HepG2 (cell line): ENCODE measurements around the gene RNFT2. TPM values are rescaled to one million over a fixed set of nuclear protein-coding genes. Genes with fewer than 3 reads are reported as not detected.

ENCODE experiments used
- ATAC-seq: fragments of 200-7000 bp; cut with Tn5 transposase; 3 replicates; pipeline ENCODE4 v1.9.1; 2020; ENCODE audit warnings: mild to moderate bottlenecking, moderate library complexity
- BruUV-seq: library from RNA; stranded (reverse); fragments of 400-500 nt; replicated peaks from 2 replicates; lab custom pipeline; 2021; lab: Mats Ljungman, UMichigan
- CTCF ChIA-PET: fragments of 300-600 bp; formaldehyde crosslinking; extraction: SDS; loops from one replicate; lab custom pipeline; 2021; ENCODE audit warnings: low total read pairs, inconsistent platforms, low intra/inter-chr PET ratio; lab: Yijun Ruan, JAX
- POLR2A ChIA-PET: fragments of 350-600 bp; sonication (Branson Sonifier 250); formaldehyde crosslinking; loops from one replicate; lab custom pipeline; 2020; ENCODE audit warnings: antibody characterized with exemption, inconsistent platforms; lab: Yijun Ruan, JAX
- DNase-seq: peaks from one replicate; pipeline ENCODE4 v3.0.0-alpha.2; 2015; ENCODE audit warnings: low spot score
- FAIRE-seq: peaks from 3 replicates; lab custom pipeline; 2011; peaks lifted over from hg19 to GRCh38; lab: Jason Lieb, UNC
- H2AFZ ChIP-seq: one replicate; pipeline ENCODE4 v1.6.1; 2011; ENCODE audit warnings: low read length, inconsistent platforms
- H3K27ac ChIP-seq: fragments of 300-600 bp; 3 replicates; pipeline ENCODE4 v1.8.0; 2011; ENCODE audit warnings: mixed run types, mild to moderate bottlenecking, mixed read lengths, low read length, inconsistent platforms; ENCODE audit not compliant: insufficient read depth; ENCODE audit errors: extremely low read length
- H3K27me3 ChIP-seq, 2 experiments: fragments of 200-600 bp in 1 of 2; 2 replicates in 1 of 2; 3 replicates in 1 of 2; pipeline versions ENCODE4 v1.6.0 to v1.8.0; 2011; ENCODE audit warnings: low read length in 2 of 2, mild to moderate bottlenecking in 2 of 2, moderate library complexity in 2 of 2, inconsistent platforms in 1 of 2; ENCODE audit not compliant: insufficient read depth in 2 of 2, control insufficient read depth in 1 of 2
- H3K36me3 ChIP-seq, 2 experiments: fragments of 200-600 bp in 1 of 2; replicated peaks in 1 of 2; 2 replicates in 1 of 2; 3 replicates in 1 of 2; pipeline versions ENCODE4 v1.5.1 to v1.8.0; 2011; ENCODE audit warnings: low read length in 2 of 2, inconsistent platforms in 1 of 2; ENCODE audit not compliant: insufficient read depth in 2 of 2, control insufficient read depth in 1 of 2
- H3K4me1 ChIP-seq: 2 replicates; pipeline ENCODE4 v1.5.1; 2012; ENCODE audit warnings: low read length, inconsistent platforms; ENCODE audit not compliant: insufficient read depth
- H3K4me2 ChIP-seq: 2 replicates; pipeline ENCODE4 v1.6.0; 2011; ENCODE audit warnings: low read depth, low read length, inconsistent platforms
- H3K4me3 ChIP-seq, 3 experiments: fragments of 200-600 bp in 1 of 3; sonication (generic), shearing (Covaris generic) in 1 of 3; replicated peaks in 1 of 3; 2 replicates each; pipeline ENCODE4 v1.5.1; 2011 to 2016; ENCODE audit warnings: low read length in 3 of 3, inconsistent platforms in 2 of 3, low read depth in 2 of 3, mild to moderate bottlenecking in 2 of 3, control low read depth in 1 of 3, mixed read lengths in 1 of 3; ENCODE audit not compliant: insufficient read depth in 1 of 3
- H3K79me2 ChIP-seq: one replicate; pipeline ENCODE4 v1.6.1; 2011; ENCODE audit warnings: low read length, inconsistent platforms; ENCODE audit not compliant: insufficient read depth
- H3K9ac ChIP-seq: 2 replicates; pipeline ENCODE4 v1.6.0; 2011; ENCODE audit warnings: mild to moderate bottlenecking, low read depth, low read length, inconsistent platforms; ENCODE audit not compliant: insufficient read depth
- H3K9me3 ChIP-seq: 2 replicates; pipeline ENCODE4 v1.5.1; 2012; ENCODE audit warnings: mild to moderate bottlenecking, low read length
- H4K20me1 ChIP-seq: 2 replicates; pipeline ENCODE4 v1.6.0; 2011; ENCODE audit warnings: inconsistent platforms, mild to moderate bottlenecking, low read length, moderate library complexity; ENCODE audit not compliant: insufficient read depth
- ATAD3A ChIP-seq: sonication (generic); formaldehyde crosslinking; IDR thresholded peaks from 2 replicates; pipeline ENCODE4 v1.4.0; 2020; ENCODE audit warnings: missing genetic modification reagents
- IRF2 ChIP-seq: IDR thresholded peaks from 2 replicates; pipeline ENCODE4 v1.6.1; 2018; ENCODE audit warnings: missing genetic modification reagents, missing compliant biosample characterization
- ZC3H4 ChIP-seq: sonication (generic); formaldehyde crosslinking; IDR thresholded peaks from 2 replicates; pipeline ENCODE4 v1.4.0; 2020; ENCODE audit warnings: missing genetic modification reagents, borderline replicate concordance
- ZNF121 ChIP-seq: sonication (generic); formaldehyde crosslinking; IDR thresholded peaks from 2 replicates; pipeline ENCODE4 v1.5.0; 2020; ENCODE audit warnings: mild to moderate bottlenecking, missing genetic modification reagents
- ZNF329 ChIP-seq: sonication (generic); formaldehyde crosslinking; IDR thresholded peaks from 2 replicates; pipeline ENCODE4 v1.9.0; 2021; ENCODE audit warnings: low read depth, mild to moderate bottlenecking, missing genetic modification reagents
- ZNF331 ChIP-seq: sonication (generic); formaldehyde crosslinking; IDR thresholded peaks from 2 replicates; pipeline ENCODE4 v1.4.0; 2020; ENCODE audit warnings: missing genetic modification reagents
- WGBS: methylation state at CpG from one replicate; pipeline ENCODE4 v1.1.6; 2017; ENCODE audit warnings: low lambda C conversion rate; 5-methylcytosine and 5-hydroxymethylcytosine counted together
- in situ Hi-C: cut with HindIII; loops from 2 replicates; pipeline ENCODE4 v1.10.0; 2017; ENCODE audit warnings: low pct_unique_long_range_greater_than_20kb; ENCODE audit not compliant: extremely low pct_ligation_motif_present
- intact Hi-C: fragments of 100-400 bp; cut with micrococcal nuclease; formaldehyde crosslinking; loops from one replicate; pipeline ENCODE4 v1.10.0; 2022; ENCODE audit not compliant: unreplicated experiment
- polyA plus RNA-seq, 8 experiments: library from polyadenylated mRNA; depleted of rRNA in 3 of 8; stranded (reverse) in 7 of 8; unstranded in 1 of 8; fragments of >200 nt; fragmentation: Illumina TruSeq in 4 of 8; extraction: Trizol in 4 of 8; gene quantifications; 2 replicates each; pipeline versions ENCODE4 v1.2.1 to v1.2.3, GENCODE V29; 2011 to 2016; ENCODE audit warnings: low read depth in 4 of 8, missing spikeins in 1 of 8, mixed read lengths in 1 of 8; ENCODE audit not compliant: insufficient read depth in 1 of 8
- total RNA-seq, 5 experiments: library from RNA; depleted of rRNA; stranded (reverse); fragments of >200 nt; fragmentation: Illumina TruSeq; extraction: Trizol; gene quantifications; 2 replicates each; pipeline ENCODE4 v1.2.3, GENCODE V29; 2016; ENCODE audit warnings: low read depth in 1 of 5
- TF ChIP-seq, protein P1 (sequence below): sonication (generic); formaldehyde crosslinking; IDR thresholded peaks from 2 replicates; pipeline ENCODE4 v1.5.1; 2020; ENCODE audit warnings: mild to moderate bottlenecking, missing genetic modification reagents, moderate library complexity

RNFT2 gene
- total and polyA plus RNA-seq, 2 of the 13 experiments (the other 11 are each of a cell fraction or from before 2014, with no cell fraction given): 3.3 to 8.3 TPM

DNA sequence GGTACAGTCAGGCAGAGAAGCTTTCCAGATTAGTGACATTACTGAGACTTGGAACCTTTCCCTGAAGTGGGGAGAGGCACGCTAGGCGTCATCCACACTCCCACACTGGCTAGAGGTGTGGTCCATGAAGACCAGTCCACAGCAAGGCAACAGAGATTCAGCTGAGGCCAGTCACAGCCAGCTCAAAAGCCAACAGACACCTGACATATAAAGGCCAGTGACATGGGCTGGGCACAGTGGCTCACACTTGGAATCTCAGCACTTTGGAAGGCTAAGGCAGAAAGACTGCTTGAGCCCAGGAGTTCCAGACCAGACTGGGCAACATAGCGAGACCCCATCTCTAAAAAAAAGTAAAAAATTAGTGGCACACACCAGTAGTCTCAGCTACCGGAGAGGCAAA, 132.2 kb downstream of the RNFT2 start:
- Histone ChIP-seq H3K27ac (no peak overlapping the region), H3K27me3 (peaks cover 0 to 21% of the 10 kb centered on the region in 2 experiments; a peak in 2 of 5 replicates), H4K20me1 (no peaks in the 10 kb centered on the region), H3K79me2 (no peaks in the 10 kb centered on the region), H2AFZ (no peak overlapping the region), H3K9ac (no peak overlapping the region), H3K36me3 (no peaks in the 10 kb centered on the region), H3K4me1 (no peaks in the 10 kb centered on the region), H3K9me3 (no peaks in the 10 kb centered on the region), H3K4me2 (no peak overlapping the region), H3K4me3 (no peak overlapping the region)
- FAIRE-seq: no peak
- no peak for ATAC-seq
- TF ChIP-seq ZNF121 (CRISPR knock-in tag) (0 out of 2 replicates have a peak, but pooled peaks have one; percentile 73), ZC3H4 (CRISPR knock-in tag) (no peak)
- intact Hi-C loops: no loop called here
- POLR2A ChIA-PET: no interaction called here
- 21% methylated on average over 4 of the region's 4 CpGs for WGBS
- no peak for DNase-seq
- in situ Hi-C loops: no loop called here
- BruUV-seq: no TSS peak
- CTCF ChIA-PET: no interaction called here

DNA sequence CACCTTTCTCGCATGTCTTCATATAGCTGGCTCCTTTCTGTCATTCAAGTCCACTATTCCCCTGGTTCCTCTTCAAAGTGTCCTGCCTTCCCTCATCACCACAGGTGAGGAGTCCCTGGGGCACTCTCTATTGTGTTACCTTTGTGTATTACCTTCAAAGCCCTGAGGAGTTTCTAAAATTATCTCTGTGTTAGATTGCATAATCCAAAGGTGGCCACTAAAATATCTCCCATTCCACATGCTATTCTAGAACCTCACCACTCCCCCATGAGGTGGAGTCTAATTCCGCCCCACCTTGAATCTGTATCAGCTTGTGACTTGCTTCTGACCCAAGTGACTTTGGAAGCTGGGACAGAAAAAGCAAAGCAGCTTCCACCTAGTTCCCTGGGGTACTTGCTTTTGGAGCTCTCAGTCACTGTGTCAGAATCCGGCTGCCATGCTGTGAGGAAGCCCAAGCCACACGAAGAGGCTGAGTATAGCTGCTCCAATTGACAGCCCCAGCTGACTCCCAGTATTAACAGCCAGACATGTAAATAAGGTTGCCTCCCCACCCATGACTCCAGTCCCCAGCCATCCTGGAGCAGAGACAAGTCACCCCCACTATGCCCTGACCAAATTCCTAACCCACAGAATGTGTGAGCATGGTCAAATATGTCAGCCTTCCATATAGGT, 136.3 kb downstream of the RNFT2 start:
- Histone ChIP-seq H2AFZ (no peak overlapping the region), H3K4me2 (no peak overlapping the region), H3K27me3 (peaks cover 6 to 44% of the 10 kb centered on the region in 2 experiments; a peak in 4 of 5 replicates), H3K36me3 (no peaks in the 10 kb centered on the region), H3K9me3 (no peaks in the 10 kb centered on the region), H4K20me1 (no peaks in the 10 kb centered on the region), H3K4me3 (no peak overlapping the region), H3K79me2 (no peaks in the 10 kb centered on the region), H3K9ac (no peak overlapping the region), H3K4me1 (0 out of 2 replicates have a peak, but pooled peaks cover 6% of the 10 kb centered on the region), H3K27ac (no peak overlapping the region)
- FAIRE-seq (no peak), ATAC-seq (no peak), DNase-seq (no peak)
- BruUV-seq: no TSS peak
- ChIA-PET CTCF (no interaction called here), POLR2A (no interaction called here)
- in situ Hi-C loops: no loop called here
- intact Hi-C loops: no loop called here
- TF ChIP-seq, protein P1, sequence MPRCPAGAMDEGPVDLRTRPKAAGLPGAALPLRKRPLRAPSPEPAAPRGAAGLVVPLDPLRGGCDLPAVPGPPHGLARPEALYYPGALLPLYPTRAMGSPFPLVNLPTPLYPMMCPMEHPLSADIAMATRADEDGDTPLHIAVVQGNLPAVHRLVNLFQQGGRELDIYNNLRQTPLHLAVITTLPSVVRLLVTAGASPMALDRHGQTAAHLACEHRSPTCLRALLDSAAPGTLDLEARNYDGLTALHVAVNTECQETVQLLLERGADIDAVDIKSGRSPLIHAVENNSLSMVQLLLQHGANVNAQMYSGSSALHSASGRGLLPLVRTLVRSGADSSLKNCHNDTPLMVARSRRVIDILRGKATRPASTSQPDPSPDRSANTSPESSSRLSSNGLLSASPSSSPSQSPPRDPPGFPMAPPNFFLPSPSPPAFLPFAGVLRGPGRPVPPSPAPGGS (CRISPR knock-in tag): no peak
- TF ChIP-seq ATAD3A (CRISPR knock-in tag): no peak
- no peak for TF ChIP-seq ZNF331 (CRISPR knock-in tag)
- TF ChIP-seq IRF2 (CRISPR knock-in tag): no peak
- no peak for TF ChIP-seq ZNF329
- 3% methylated on average over 4 of the region's 4 CpGs for WGBS
